WTC11 (cell line): ENCODE results near the gene CCL25. TPM values are rescaled to one million over a fixed set of nuclear protein-coding genes. Genes with fewer than 3 reads are reported as not detected.

ENCODE experiments used
- ATAC-seq: fragments of 200-7000 bp; cut with Tn5 transposase; 2 replicates; pipeline ENCODE4 v1.10.0; 2021; ENCODE audit warnings: mild to moderate bottlenecking, moderate library complexity
- CTCF ChIA-PET: fragments of 300-600 bp; sonication (Branson Sonifier 250); formaldehyde crosslinking; loops from one replicate; lab custom pipeline; 2021; ENCODE audit warnings: antibody characterized with exemption; lab: Charles Lee
- POLR2A ChIA-PET: fragments of 350-600 bp; sonication (Branson Sonifier 250); formaldehyde crosslinking; loops from one replicate; lab custom pipeline; 2021; ENCODE audit warnings: antibody characterized with exemption; lab: Charles Lee
- DNase-seq: peaks from one replicate; pipeline ENCODE4 v3.0.0; 2021; ENCODE audit warnings: low spot score
- H3K27ac Mint-ChIP-seq: 2 replicates; pipeline ENCODE4 v1.8.0; 2021; ENCODE audit warnings: mixed read lengths
- H3K27me3 Mint-ChIP-seq: 2 replicates; pipeline ENCODE4 v1.8.0; 2021; ENCODE audit warnings: low read depth, mild to moderate bottlenecking, moderate library complexity, mixed read lengths
- H3K36me3 Mint-ChIP-seq: 2 replicates; pipeline ENCODE4 v1.8.0; 2021; ENCODE audit warnings: mixed read lengths
- H3K4me1 Mint-ChIP-seq: 2 replicates; pipeline ENCODE4 v1.8.0; 2022; ENCODE audit warnings: mixed read lengths
- H3K4me3 Mint-ChIP-seq: 2 replicates; pipeline ENCODE4 v1.8.0; 2021; ENCODE audit warnings: mild to moderate bottlenecking, moderate library complexity, mixed read lengths
- H3K9me3 Mint-ChIP-seq: 2 replicates; pipeline ENCODE4 v1.8.0; 2021; ENCODE audit warnings: mixed read lengths
- CREM ChIP-seq: sonication (generic); formaldehyde crosslinking; IDR thresholded peaks from 2 replicates; pipeline ENCODE4 v1.8.1; 2022; ENCODE audit warnings: mild to moderate bottlenecking, missing genetic modification reagents, moderate library complexity
- E2F4 ChIP-seq: sonication (generic); formaldehyde crosslinking; IDR thresholded peaks from 2 replicates; pipeline ENCODE4 v1.8.1; 2022; ENCODE audit warnings: low read depth, mild to moderate bottlenecking, moderate library complexity, missing genetic modification reagents, borderline replicate concordance
- FOXP4 ChIP-seq: sonication (generic); formaldehyde crosslinking; IDR thresholded peaks from 2 replicates; pipeline ENCODE4 v1.8.0; 2022; ENCODE audit warnings: mild to moderate bottlenecking, missing genetic modification reagents
- GABPB1 ChIP-seq: sonication (generic); formaldehyde crosslinking; IDR thresholded peaks from 2 replicates; pipeline ENCODE4 v1.8.1; 2023; ENCODE audit warnings: mild to moderate bottlenecking, missing genetic modification reagents
- MXD4 ChIP-seq: fragments of 250-450 bp; sonication (Bioruptor Pico); IDR thresholded peaks from 2 replicates; pipeline ENCODE4 v1.8.0; 2021; ENCODE audit warnings: mild to moderate bottlenecking, moderate library complexity, borderline replicate concordance
- NFE2L1 ChIP-seq: sonication (generic); formaldehyde crosslinking; IDR thresholded peaks from 2 replicates; pipeline ENCODE4 v1.8.1; 2023; ENCODE audit warnings: missing genetic modification reagents
- NR3C1 ChIP-seq: sonication (generic); formaldehyde crosslinking; conservative IDR thresholded peaks from 2 replicates; pipeline ENCODE4 v1.8.1; 2023; ENCODE audit warnings: low read depth, mild to moderate bottlenecking, missing genetic modification reagents
- SP1 ChIP-seq: sonication (generic); formaldehyde crosslinking; conservative IDR thresholded peaks from 2 replicates; pipeline ENCODE4 v1.8.1; 2022; ENCODE audit warnings: missing genetic modification reagents
- STAT6 ChIP-seq: sonication (generic); formaldehyde crosslinking; conservative IDR thresholded peaks from 2 replicates; pipeline ENCODE4 v1.8.1; 2023; ENCODE audit warnings: mild to moderate bottlenecking, low read depth, missing genetic modification reagents, moderate library complexity
- TP53 ChIP-seq: sonication (generic); formaldehyde crosslinking; IDR thresholded peaks from 2 replicates; pipeline ENCODE4 v1.8.1; 2023; ENCODE audit warnings: mild to moderate bottlenecking, missing genetic modification reagents
- ZBTB43 ChIP-seq: sonication (generic); formaldehyde crosslinking; IDR thresholded peaks from 2 replicates; pipeline ENCODE4 v1.8.1; 2023; ENCODE audit warnings: mild to moderate bottlenecking, missing genetic modification reagents
- ZNF121 ChIP-seq: sonication (generic); formaldehyde crosslinking; IDR thresholded peaks from 2 replicates; pipeline ENCODE4 v1.8.0; 2023; ENCODE audit warnings: missing genetic modification reagents
- ZNF232 ChIP-seq: sonication (generic); formaldehyde crosslinking; IDR thresholded peaks from 2 replicates; pipeline ENCODE4 v1.8.0; 2022; ENCODE audit warnings: mild to moderate bottlenecking, missing genetic modification reagents
- ZNF423 ChIP-seq: fragments of 250-450 bp; sonication (Bioruptor Pico); IDR thresholded peaks from 2 replicates; pipeline ENCODE4 v2.1.2; 2022; ENCODE audit warnings: mild to moderate bottlenecking, moderate library complexity
- ZNF425 ChIP-seq: fragments of 250-450 bp; sonication (Bioruptor Pico); conservative IDR thresholded peaks from 2 replicates; pipeline ENCODE4 v1.9.0; 2021; ENCODE audit warnings: mild to moderate bottlenecking
- total RNA-seq: library from RNA; stranded (reverse); gene quantifications from 3 replicates; pipeline ENCODE4 v1.2.3, GENCODE V29; 2021

Gene CCL25
- total RNA-seq, 1 experiment from 2014 or later = not detected

GRCh38 chr19:8109890-8110662, 57.5 kb downstream of the CCL25 start:
- Mint-ChIP-seq H3K36me3 (peaks cover 49% of the 10 kb centered on the region), H3K27ac (no peak overlapping the region), H3K9me3 (no peaks in the 10 kb centered on the region), H3K4me1 (no peaks in the 10 kb centered on the region), H3K27me3 (no peaks in the 10 kb centered on the region), H3K4me3 (no peak overlapping the region)
- TF ChIP-seq ZNF121 = peak; percentile 42; the same call in 1 of the 2 replicates
- no peak for TF ChIP-seq ZNF232 (CRISPR knock-in tag)
- DNase-seq (no peak), ATAC-seq (no peak)
- CTCF ChIA-PET = interaction anchor here (0.5 to 1.7 kb wide), 2 partner anchors 108 to 114 kb away, joined by 3 to 8 read pairs; no protein-coding TSS in a partner anchor
- POLR2A ChIA-PET = no interaction called here

GRCh38 chr19:8110931-8111330, 58.4 kb downstream of the CCL25 start:
- H3K36me3 Mint-ChIP-seq = peaks cover 46% of the 10 kb centered on the region
- no peak for DNase-seq
- no peak for ATAC-seq
- no peak overlapping the region for H3K27ac Mint-ChIP-seq
- no peaks in the 10 kb centered on the region for H3K27me3 Mint-ChIP-seq
- H3K4me3 Mint-ChIP-seq = no peak overlapping the region
- H3K9me3 Mint-ChIP-seq = no peaks in the 10 kb centered on the region
- ChIA-PET CTCF (interaction anchor here (0.5 kb wide), 1 partner anchor 114 kb away, joined by 3 read pairs; no protein-coding TSS in a partner anchor), POLR2A (no interaction called here)
- H3K4me1 Mint-ChIP-seq = no peaks in the 10 kb centered on the region
- TF ChIP-seq ZNF425 (CRISPR knock-in tag) (no peak), NFE2L1 (CRISPR knock-in tag) (no peak), GABPB1 (no peak), ZBTB43 (CRISPR knock-in tag) (no peak), NR3C1 (CRISPR knock-in tag) (no peak), ZNF423 (CRISPR knock-in tag) (no peak), SP1 (CRISPR knock-in tag) (no peak), FOXP4 (CRISPR knock-in tag) (no peak), CREM (no peak), STAT6 (CRISPR knock-in tag) (no peak), MXD4 (no peak), TP53 (no peak), E2F4 (no peak)
